B cell (primary cell): ENCODE measurements around the gene MYO1B. TPM values are rescaled to one million over a fixed set of nuclear protein-coding genes. Genes with fewer than 3 reads are reported as not detected.

Source experiments
- ATAC-seq: fragments of 200-7000 bp; cut with Tn5 transposase; one replicate; pipeline ENCODE4 v1.10.0; 2021; ENCODE audit warnings: low read depth, mild to moderate bottlenecking, moderate number of reproducible peaks, moderate library complexity
- CTCF ChIA-PET: fragments of 350-600 bp; sonication (Branson Sonifier 250); formaldehyde crosslinking; loops from one replicate; lab custom pipeline; 2021; ENCODE audit warnings: antibody characterized with exemption, inconsistent platforms; lab: Charles Lee
- POLR2A ChIA-PET: fragments of 350-600 bp; sonication (Branson Sonifier 250); formaldehyde crosslinking; loops from one replicate; lab custom pipeline; 2021; ENCODE audit warnings: antibody characterized with exemption; lab: Charles Lee
- DNase-seq: peaks from one replicate; pipeline ENCODE4 v3.0.0; 2013
- H2AFZ ChIP-seq: 2 replicates; pipeline ENCODE4 v1.6.1; 2012; ENCODE audit warnings: mild to moderate bottlenecking, low read depth, low read length; ENCODE audit not compliant: insufficient read depth, poor library complexity, severe bottlenecking
- H3K27ac ChIP-seq, 2 donors: 1 replicate in 1 of 2; 2 replicates in 1 of 2; pipeline ENCODE4 v1.5.1; 2012 to 2013; ENCODE audit warnings: low read length in 2 of 2, mild to moderate bottlenecking in 2 of 2, moderate library complexity in 1 of 2
- H3K27me3 ChIP-seq, 4 experiments: fragments of 200-600 bp in 1 of 4; sonication (generic) in 1 of 4; replicated peaks in 1 of 4; 1 replicate in 2 of 4; 2 replicates in 2 of 4; pipeline versions ENCODE4 v1.6.1 to v1.7.0; 2013 to 2016; ENCODE audit warnings: low read length in 3 of 4, mild to moderate bottlenecking in 2 of 4, mixed read lengths in 1 of 4, moderate library complexity in 1 of 4; ENCODE audit not compliant: insufficient read depth in 4 of 4, control insufficient read depth in 3 of 4; ENCODE audit errors: control extremely low read depth in 1 of 4
- H3K36me3 ChIP-seq, 2 experiments: replicated peaks in 1 of 2; 1 replicate in 1 of 2; 2 replicates in 1 of 2; pipeline versions ENCODE4 v1.6.1 to v1.7.1; 2013; ENCODE audit warnings: low read length in 1 of 2; ENCODE audit not compliant: insufficient read depth in 2 of 2, control insufficient read depth in 1 of 2; ENCODE audit errors: control extremely low read depth in 1 of 2, extremely low read depth in 1 of 2
- H3K4me1 ChIP-seq, 2 donors: fragments of 200-600 bp in 1 of 2; sonication (generic) in 1 of 2; 1 replicate in 1 of 2; 2 replicates in 1 of 2; pipeline versions ENCODE4 v1.5.1 to v1.6.1; 2013 to 2017; ENCODE audit warnings: low read length in 2 of 2; ENCODE audit not compliant: control insufficient read depth in 2 of 2, insufficient read depth in 2 of 2
- H3K4me2 ChIP-seq: replicated peaks from 2 replicates; pipeline ENCODE3; 2012; ENCODE audit warnings: mild to moderate bottlenecking, low read depth, low read length; ENCODE audit not compliant: poor library complexity, severe bottlenecking
- H3K4me3 ChIP-seq, 5 experiments: fragments of 200-600 bp in 1 of 5; sonication (generic) in 1 of 5; 1 replicate in 3 of 5; 2 replicates in 2 of 5; pipeline versions ENCODE4 v1.5.1 to v1.7.0; 2011 to 2016; ENCODE audit warnings: low read length in 4 of 5, mild to moderate bottlenecking in 4 of 5, low read depth in 2 of 5, control low read depth in 1 of 5, moderate library complexity in 1 of 5; ENCODE audit not compliant: insufficient read depth in 1 of 5; ENCODE audit errors: control extremely low read depth in 1 of 5, extremely low read depth in 1 of 5
- H3K79me2 ChIP-seq: fragments of 200-600 bp; sonication (generic); one replicate; pipeline ENCODE4 v1.6.0; 2016; ENCODE audit warnings: low read length; ENCODE audit not compliant: control insufficient read depth, insufficient read depth
- H3K9ac ChIP-seq: fragments of 200-600 bp; sonication (generic); 2 replicates; pipeline ENCODE4 v1.6.1; 2017; ENCODE audit warnings: mild to moderate bottlenecking, low read length, moderate library complexity
- H3K9me3 ChIP-seq, 3 donors: one replicate each; pipeline versions ENCODE4 v1.6.1 to v1.7.1; 2013; ENCODE audit warnings: low read length in 2 of 3; ENCODE audit not compliant: control insufficient read depth in 2 of 3, insufficient read depth in 1 of 3; ENCODE audit errors: control extremely low read depth in 1 of 3
- H4K20me1 ChIP-seq: 2 replicates; pipeline ENCODE4 v1.6.0; 2012; ENCODE audit warnings: mild to moderate bottlenecking, low read length; ENCODE audit not compliant: insufficient read depth, control insufficient read depth, poor library complexity, severe bottlenecking
- H3K27ac Mint-ChIP-seq: one replicate; pipeline ENCODE4 v1.8.0; 2021; ENCODE audit warnings: mixed read lengths
- H3K27me3 Mint-ChIP-seq: one replicate; pipeline ENCODE4 v1.8.0; 2021; ENCODE audit warnings: mixed read lengths
- H3K4me1 Mint-ChIP-seq: one replicate; pipeline ENCODE4 v1.8.0; 2021; ENCODE audit warnings: mixed read lengths
- H3K4me3 Mint-ChIP-seq: one replicate; pipeline ENCODE4 v1.8.0; 2021; ENCODE audit warnings: mixed read lengths
- H3K9me3 Mint-ChIP-seq: one replicate; pipeline ENCODE4 v1.8.0; 2022; ENCODE audit warnings: mixed read lengths; ENCODE audit not compliant: insufficient read depth
- CTCF ChIP-seq: fragments of 200-600 bp; IDR thresholded peaks from one replicate; pipeline ENCODE4 v1.8.0; 2022; ENCODE audit warnings: antibody characterized with exemption, mild to moderate bottlenecking
- EZH2 ChIP-seq: IDR thresholded peaks from 2 replicates; pipeline ENCODE4 v1.6.1; 2012; ENCODE audit warnings: borderline replicate concordance, low read depth, mild to moderate bottlenecking, moderate library complexity, low read length; ENCODE audit not compliant: insufficient read depth, poor library complexity, severe bottlenecking
- WGBS: methylation state at CpG from one replicate; pipeline ENCODE4 v1.1.5; 2013; ENCODE audit warnings: missing lambda C conversion rate; ENCODE audit not compliant: insufficient coverage; 5-methylcytosine and 5-hydroxymethylcytosine counted together
- intact Hi-C: fragments of 100-400 bp; cut with micrococcal nuclease; formaldehyde crosslinking; loops from one replicate; pipeline ENCODE4 v1.10.0; 2022
- polyA plus RNA-seq: library from polyadenylated mRNA; depleted of rRNA; stranded (reverse); fragments of >200 nt; gene quantifications from 2 replicates; pipeline ENCODE4 v1.2.3, GENCODE V29; 2012
- total RNA-seq, 2 donors: library from RNA; stranded (reverse); fragments of 120-200 nt in 1 of 2; gene quantifications; 1 replicate in 1 of 2; 2 replicates in 1 of 2; pipeline versions ENCODE4 v1.2.3 to v1.2.4, GENCODE V29; 2013 to 2022

The MYO1B gene
- total and polyA plus RNA-seq, 2 donors (not counting 1 experiment from before 2014, with no cell fraction given), result 0.67 to 4.4 TPM

DNA sequence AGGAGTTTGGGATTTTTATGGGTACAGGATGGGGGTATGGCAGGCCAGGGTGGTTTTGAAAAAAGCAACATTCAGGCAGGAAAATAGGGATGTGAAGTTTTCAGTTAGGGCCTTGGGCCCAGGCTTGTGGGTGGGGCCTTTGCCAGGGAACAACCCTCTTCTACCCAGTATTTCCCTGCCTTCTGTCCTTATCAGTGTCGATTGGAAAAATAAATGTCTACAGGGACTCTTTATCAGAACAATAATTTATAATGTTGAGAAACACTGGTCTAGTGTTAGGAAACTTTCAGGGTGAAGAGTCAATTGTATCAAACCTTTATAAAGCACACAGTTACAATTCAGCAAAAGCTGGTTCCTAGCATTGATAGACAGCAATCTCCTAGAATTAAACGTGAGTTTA, 218.6 kb downstream of the MYO1B start:
- Histone ChIP-seq H3K9ac (no peak overlapping the region), H3K4me1 (no peaks in the 10 kb centered on the region), H3K79me2 (no peaks in the 10 kb centered on the region), H3K27me3 (no peaks in the 10 kb centered on the region), H3K36me3 (no peaks in the 10 kb centered on the region), H3K27ac (no peak overlapping the region), H3K9me3 (peaks cover 0 to 3% (median 2%) of the 10 kb centered on the region in 3 donors), H2AFZ (no peak overlapping the region), H3K4me2 (no peak overlapping the region), H4K20me1 (no peaks in the 10 kb centered on the region), H3K4me3 (no peak overlapping the region)
- peaks cover 9% of the 10 kb centered on the region for H3K27me3 Mint-ChIP-seq
- H3K9me3 Mint-ChIP-seq, result peaks cover 5% of the 10 kb centered on the region
- no peaks in the 10 kb centered on the region for H3K4me1 Mint-ChIP-seq
- DNase-seq (no peak), ATAC-seq (no peak)
- TF ChIP-seq CTCF (no peak), EZH2 (no peak)
- WGBS, result no CpG with 5 or more reads among the region's 2 CpGs
- POLR2A ChIA-PET, result no interaction called here
- CTCF ChIA-PET, result no interaction called here
- intact Hi-C loops, result no loop called here
- no peak overlapping the region for H3K4me3 Mint-ChIP-seq
- no peak overlapping the region for H3K27ac Mint-ChIP-seq

DNA sequence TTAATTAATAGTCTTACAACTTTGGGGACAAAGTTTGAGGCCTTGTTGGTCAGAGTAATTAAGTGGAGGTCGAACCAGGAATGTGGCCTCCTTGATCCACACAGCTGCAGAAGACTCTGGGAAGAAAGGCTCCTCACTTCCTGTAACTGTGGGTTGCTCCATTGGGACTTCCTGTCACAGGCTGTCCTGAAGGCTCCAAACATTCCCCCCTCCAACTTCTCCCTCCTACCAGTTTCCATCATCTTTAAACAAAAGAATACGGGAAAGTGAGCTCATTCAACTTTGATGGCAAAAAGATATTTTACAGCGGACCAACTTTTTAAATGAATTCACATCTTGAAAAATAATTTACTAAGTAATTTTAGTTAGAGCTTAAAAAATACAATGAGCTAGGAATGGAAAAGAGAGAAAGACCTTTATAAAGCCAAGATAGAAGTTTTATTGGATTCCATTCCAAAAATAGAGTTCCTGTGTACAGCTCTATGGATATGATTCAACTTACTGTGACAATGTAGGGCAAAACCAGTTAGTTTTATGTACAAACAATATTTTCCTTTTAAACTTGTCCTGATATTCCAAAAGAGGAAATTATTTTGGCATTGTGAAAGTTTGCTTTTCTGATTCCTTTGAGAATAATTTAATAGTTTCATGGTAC, 220.7 kb downstream of the MYO1B start:
- CTCF ChIA-PET, result no interaction called here

More for the DNA sequence above, 220.7 kb downstream of the MYO1B start:
- Histone ChIP-seq H3K4me3 (no peak overlapping the region), H3K9ac (no peak overlapping the region), H3K4me2 (no peak overlapping the region), H3K27me3 (no peaks in the 10 kb centered on the region), H3K36me3 (no peaks in the 10 kb centered on the region), H2AFZ (no peak overlapping the region), H3K9me3 (no peaks in the 10 kb centered on the region), H4K20me1 (no peaks in the 10 kb centered on the region), H3K4me1 (no peaks in the 10 kb centered on the region), H3K27ac (no peak overlapping the region), H3K79me2 (no peaks in the 10 kb centered on the region)
- no peak overlapping the region for H3K27ac Mint-ChIP-seq
- POLR2A ChIA-PET, result no interaction called here
- H3K27me3 Mint-ChIP-seq, result no peaks in the 10 kb centered on the region
- no peak overlapping the region for H3K4me3 Mint-ChIP-seq
- DNase-seq (no peak), ATAC-seq (no peak)
- H3K9me3 Mint-ChIP-seq, result no peaks in the 10 kb centered on the region
- WGBS, result no CpG with 5 or more reads among the region's 3 CpGs
- intact Hi-C loops, result no loop called here
- H3K4me1 Mint-ChIP-seq, result no peaks in the 10 kb centered on the region
- TF ChIP-seq CTCF (no peak), EZH2 (no peak)
